Activated CD8-positive, alpha-beta memory T cell treated with anti-CD3 and anti-CD28 coated beads for 24 hours (primary cell): ENCODE data around the gene LDHD.
A peak's percentile ranks its signal among the peaks of the same experiment; 100 is the strongest.
"Not testable (repeated sequence)": the region's sequence is repeated elsewhere in the genome, so short reads cannot be mapped to it uniquely, and the experiment has no call there.

Source experiments
- DNase-seq: peaks from one replicate; pipeline ENCODE4 v3.0.0-alpha.2; 2020

LDHD gene

GRCh38 chr16:75099075-75099667 lies 17.4 kb downstream of the LDHD start:
- no peak for DNase-seq

- DNase-seq, result peak; percentile 85
Observed at GRCh38 chr16:75097941-75098901, 18.4 kb downstream of the LDHD start.

- no peak for DNase-seq
Observed at GRCh38 chr16:75097191-75097761, 19.3 kb downstream of the LDHD start.

- no peak for DNase-seq
Observed at GRCh38 chr16:75096656-75097055, 19.9 kb downstream of the LDHD start.

GRCh38 chr16:75095204-75095621 lies 21.4 kb downstream of the LDHD start:
- DNase-seq, result no peak

GRCh38 chr16:75093598-75094540 lies 22.7 kb downstream of the LDHD start:
- DNase-seq, result no peak

GRCh38 chr16:75092777-75093176 lies 23.8 kb downstream of the LDHD start:
- no peak for DNase-seq

GRCh38 chr16:75091619-75092018 lies 25.0 kb downstream of the LDHD start:
- not testable (repeated sequence) for DNase-seq

GRCh38 chr16:75090899-75091298 lies 25.7 kb downstream of the LDHD start:
- not testable (repeated sequence) for DNase-seq

- DNase-seq, result no peak
Observed at GRCh38 chr16:75089486-75090202, 26.9 kb downstream of the LDHD start.

GRCh38 chr16:75088934-75089333 lies 27.6 kb downstream of the LDHD start:
- DNase-seq, result no peak

GRCh38 chr16:75088216-75088615 lies 28.4 kb downstream of the LDHD start:
- DNase-seq, result no peak

- DNase-seq, result no peak
Observed at GRCh38 chr16:75087375-75087979, 29.1 kb downstream of the LDHD start.

- DNase-seq, result no peak
Observed at GRCh38 chr16:75086688-75087374, 29.7 kb downstream of the LDHD start.

GRCh38 chr16:75086281-75086680 lies 30.3 kb downstream of the LDHD start:
- DNase-seq, result no peak

GRCh38 chr16:75085556-75085955 lies 31.0 kb downstream of the LDHD start:
- DNase-seq, result no peak

- no peak for DNase-seq
Observed at GRCh38 chr16:75083813-75084212, 32.8 kb downstream of the LDHD start.

GRCh38 chr16:75081179-75081859 lies 35.3 kb downstream of the LDHD start:
- DNase-seq, result no peak

- no peak for DNase-seq
Observed at GRCh38 chr16:75080205-75081029, 36.2 kb downstream of the LDHD start.
